H9 (cell line): Measurements from ENCODE around the gene TCF7L1. TPM values are rescaled to one million over a fixed set of nuclear protein-coding genes. Genes with fewer than 3 reads are reported as not detected.
A peak's percentile ranks its signal among the peaks of the same experiment; 100 is the strongest.

Source experiments
- DNase-seq: peaks from one replicate; pipeline ENCODE4 v3.0.0-alpha.2; 2017
- H2AFZ ChIP-seq: one replicate; pipeline ENCODE4 v1.6.1; 2013; ENCODE audit warnings: mild to moderate bottlenecking, low read length, control low read depth, moderate library complexity
- H2AK5ac ChIP-seq: 2 replicates; pipeline ENCODE4 v1.6.1; 2013; ENCODE audit warnings: low read length, control low read depth, mixed read lengths; ENCODE audit not compliant: insufficient read length
- H2BK120ac ChIP-seq: one replicate; pipeline ENCODE4 v1.6.1; 2013; ENCODE audit warnings: low read depth, mild to moderate bottlenecking, low read length, control low read depth, inconsistent platforms; ENCODE audit not compliant: poor library complexity, severe bottlenecking
- H2BK12ac ChIP-seq: 2 replicates; pipeline ENCODE4 v1.6.1; 2013; ENCODE audit warnings: low read length, control low read depth, mixed read lengths, low read depth; ENCODE audit not compliant: insufficient read length
- H2BK15ac ChIP-seq: 2 replicates; pipeline ENCODE4 v1.6.1; 2013; ENCODE audit warnings: low read depth, low read length, control low read depth
- H2BK20ac ChIP-seq: one replicate; pipeline ENCODE4 v1.6.1; 2013; ENCODE audit warnings: low read depth, mild to moderate bottlenecking, low read length, control low read depth, inconsistent platforms; ENCODE audit not compliant: poor library complexity, severe bottlenecking
- H2BK5ac ChIP-seq: 2 replicates; pipeline ENCODE4 v1.6.1; 2013; ENCODE audit warnings: low read length, control low read depth, mixed read lengths; ENCODE audit not compliant: insufficient read length
- H3K14ac ChIP-seq: 2 replicates; pipeline ENCODE4 v1.6.1; 2013; ENCODE audit warnings: low read length, control low read depth; ENCODE audit not compliant: insufficient read depth
- H3K18ac ChIP-seq: 2 replicates; pipeline ENCODE4 v1.6.1; 2013; ENCODE audit warnings: low read depth, mild to moderate bottlenecking, mixed read lengths, low read length, control low read depth; ENCODE audit not compliant: insufficient read length
- H3K23ac ChIP-seq: 2 replicates; pipeline ENCODE4 v1.6.1; 2013; ENCODE audit warnings: low read length, control low read depth, mixed read lengths, low read depth; ENCODE audit not compliant: insufficient read length
- H3K23me2 ChIP-seq: 2 replicates; pipeline ENCODE4 v1.6.1; 2013; ENCODE audit warnings: low read depth, mild to moderate bottlenecking, mixed read lengths, low read length, control low read depth; ENCODE audit not compliant: insufficient read length, poor library complexity, severe bottlenecking
- H3K27ac ChIP-seq: 2 replicates; pipeline ENCODE4 v1.5.1; 2013; ENCODE audit warnings: low read length, control low read depth, mixed read lengths, low read depth; ENCODE audit not compliant: insufficient read length
- H3K27me3 ChIP-seq: 2 replicates; pipeline ENCODE4 v1.6.1; 2013; ENCODE audit warnings: low read length, control low read depth, inconsistent platforms; ENCODE audit not compliant: insufficient read depth
- H3K4ac ChIP-seq: 2 replicates; pipeline ENCODE4 v1.6.1; 2013; ENCODE audit warnings: low read depth, mild to moderate bottlenecking, control low read depth, inconsistent platforms, low read length, moderate library complexity
- H3K4me1 ChIP-seq: 2 replicates; pipeline ENCODE4 v1.6.1; 2013; ENCODE audit warnings: low read length, control low read depth, inconsistent platforms; ENCODE audit not compliant: insufficient read depth
- H3K4me2 ChIP-seq: 2 replicates; pipeline ENCODE4 v1.6.1; 2013; ENCODE audit warnings: low read length, control low read depth, mixed read lengths; ENCODE audit not compliant: insufficient read length, insufficient read depth
- H3K56ac ChIP-seq: 2 replicates; pipeline ENCODE4 v1.6.1; 2013; ENCODE audit warnings: low read depth, mild to moderate bottlenecking, mixed read lengths, low read length, control low read depth; ENCODE audit not compliant: insufficient read length
- H3K79me1 ChIP-seq: 2 replicates; pipeline ENCODE4 v1.6.1; 2013; ENCODE audit warnings: low read depth, mild to moderate bottlenecking, moderate library complexity, low read length, control low read depth, inconsistent platforms; ENCODE audit not compliant: insufficient read depth, poor library complexity, severe bottlenecking
- H3K79me2 ChIP-seq: 2 replicates; pipeline ENCODE4 v1.6.1; 2013; ENCODE audit warnings: low read length, control low read depth, inconsistent platforms; ENCODE audit not compliant: insufficient read depth
- H3K9ac ChIP-seq: 2 replicates; pipeline ENCODE4 v1.6.1; 2013; ENCODE audit warnings: low read length, control low read depth, mixed read lengths; ENCODE audit not compliant: insufficient read length; ENCODE audit errors: extremely low read depth
- H3K9me3 ChIP-seq: one replicate; pipeline ENCODE4 v1.6.1; 2013; ENCODE audit warnings: low read depth, low read length, inconsistent platforms; ENCODE audit not compliant: control insufficient read depth
- H3T11ph ChIP-seq: one replicate; pipeline ENCODE4 v1.6.1; 2013; ENCODE audit warnings: mild to moderate bottlenecking, low read length, control low read depth, inconsistent platforms
- H4K20me1 ChIP-seq: one replicate; pipeline ENCODE4 v1.6.1; 2013; ENCODE audit not compliant: control insufficient read depth, insufficient read length, insufficient read depth
- H4K5ac ChIP-seq: 2 replicates; pipeline ENCODE4 v1.6.1; 2013; ENCODE audit warnings: low read depth, mild to moderate bottlenecking, mixed read lengths, low read length, control low read depth; ENCODE audit not compliant: insufficient read length
- H4K8ac ChIP-seq: replicated peaks from 2 replicates; pipeline ENCODE4 v1.6.1; 2013; ENCODE audit warnings: low read length, control low read depth, mixed read lengths, low read depth; ENCODE audit not compliant: insufficient read length
- H4K91ac ChIP-seq: 2 replicates; pipeline ENCODE4 v1.6.1; 2013; ENCODE audit warnings: low read depth, mild to moderate bottlenecking, moderate library complexity, mixed read lengths, low read length, control low read depth; ENCODE audit not compliant: insufficient read length
- H3K27ac Mint-ChIP-seq, 3 experiments: 2 replicates in 2 of 3; 3 replicates in 1 of 3; pipeline ENCODE4 v1.8.0; 2020 to 2021; ENCODE audit warnings: mixed read lengths in 3 of 3, mild to moderate bottlenecking in 1 of 3, moderate library complexity in 1 of 3
- H3K27me3 Mint-ChIP-seq: 2 replicates; pipeline ENCODE4 v1.8.0; 2021; ENCODE audit warnings: low read depth, mild to moderate bottlenecking, moderate library complexity, mixed read lengths
- H3K36me3 Mint-ChIP-seq, 3 experiments: 2 replicates in 2 of 3; 3 replicates in 1 of 3; pipeline ENCODE4 v1.8.0; 2020 to 2021; ENCODE audit warnings: low read depth in 3 of 3, mixed read lengths in 3 of 3; ENCODE audit not compliant: insufficient read depth in 1 of 3
- H3K4me1 Mint-ChIP-seq, 2 experiments: 2 replicates each; pipeline ENCODE4 v1.8.0; 2020; ENCODE audit warnings: mixed read lengths in 2 of 2
- H3K4me3 Mint-ChIP-seq, 2 experiments: 2 replicates in 1 of 2; 3 replicates in 1 of 2; pipeline ENCODE4 v1.8.0; 2020 to 2021; ENCODE audit warnings: mild to moderate bottlenecking in 2 of 2, mixed read lengths in 2 of 2, moderate library complexity in 1 of 2
- H3K9me3 Mint-ChIP-seq, 2 experiments: 2 replicates in 1 of 2; 3 replicates in 1 of 2; pipeline ENCODE4 v1.8.0; 2020; ENCODE audit warnings: mild to moderate bottlenecking in 2 of 2, mixed read lengths in 2 of 2, moderate library complexity in 1 of 2
- WGBS: extraction: QIAGEN DNeasy Blood & Tissue Kit; methylation state at CpG from one replicate; pipeline ENCODE4 v1.1.7; 2013; ENCODE audit warnings: missing lambda C conversion rate, low lambda C conversion rate, mixed read lengths; ENCODE audit not compliant: insufficient read length; ENCODE audit errors: extremely low coverage; 5-methylcytosine and 5-hydroxymethylcytosine counted together
- total RNA-seq: library from RNA; stranded (reverse); gene quantifications from 2 replicates; pipeline ENCODE4 v1.2.1, GENCODE V29; 2021
- TF ChIP-seq, protein P1 (sequence below): fragments of 200-600 bp; sonication (generic); conservative IDR thresholded peaks from 3 replicates; pipeline ENCODE4 v1.8.0; 2021; ENCODE audit warnings: antibody characterized with exemption, mild to moderate bottlenecking

The TCF7L1 gene
- total RNA-seq, 1 experiment from 2014 or later = 112 TPM

GRCh38 chr2:85273738-85274731 lies 140.8 kb downstream of the TCF7L1 start:
- Histone ChIP-seq H3K4me1 (peaks cover 4% of the 10 kb centered on the region; the same call in 1 of the 2 replicates), H3K4ac (no peak overlapping the region), H3K9ac (no peak overlapping the region), H3K56ac (no peak overlapping the region), H4K8ac (no peak overlapping the region), H2BK120ac (no peak overlapping the region), H4K5ac (no peak overlapping the region), H2BK15ac (no peak overlapping the region), H3K27ac (no peak overlapping the region), H3K79me1 (peaks cover 9% of the 10 kb centered on the region), H3T11ph (no peak overlapping the region), H3K23ac (no peak overlapping the region), H2AFZ (no peak overlapping the region), H3K18ac (no peak overlapping the region), H3K4me2 (no peak overlapping the region), H3K23me2 (no peaks in the 10 kb centered on the region), H2BK20ac (no peak overlapping the region), H3K27me3 (no peaks in the 10 kb centered on the region), H2BK12ac (no peak overlapping the region), H3K79me2 (no peaks in the 10 kb centered on the region; the same call in 1 of the 2 replicates), H4K91ac (no peak overlapping the region), H4K20me1 (no peaks in the 10 kb centered on the region), H2BK5ac (no peak overlapping the region), H2AK5ac (no peak overlapping the region), H3K14ac (no peak overlapping the region; the same call in 1 of the 2 replicates), H3K9me3 (no peaks in the 10 kb centered on the region)
- TF ChIP-seq, protein P1, sequence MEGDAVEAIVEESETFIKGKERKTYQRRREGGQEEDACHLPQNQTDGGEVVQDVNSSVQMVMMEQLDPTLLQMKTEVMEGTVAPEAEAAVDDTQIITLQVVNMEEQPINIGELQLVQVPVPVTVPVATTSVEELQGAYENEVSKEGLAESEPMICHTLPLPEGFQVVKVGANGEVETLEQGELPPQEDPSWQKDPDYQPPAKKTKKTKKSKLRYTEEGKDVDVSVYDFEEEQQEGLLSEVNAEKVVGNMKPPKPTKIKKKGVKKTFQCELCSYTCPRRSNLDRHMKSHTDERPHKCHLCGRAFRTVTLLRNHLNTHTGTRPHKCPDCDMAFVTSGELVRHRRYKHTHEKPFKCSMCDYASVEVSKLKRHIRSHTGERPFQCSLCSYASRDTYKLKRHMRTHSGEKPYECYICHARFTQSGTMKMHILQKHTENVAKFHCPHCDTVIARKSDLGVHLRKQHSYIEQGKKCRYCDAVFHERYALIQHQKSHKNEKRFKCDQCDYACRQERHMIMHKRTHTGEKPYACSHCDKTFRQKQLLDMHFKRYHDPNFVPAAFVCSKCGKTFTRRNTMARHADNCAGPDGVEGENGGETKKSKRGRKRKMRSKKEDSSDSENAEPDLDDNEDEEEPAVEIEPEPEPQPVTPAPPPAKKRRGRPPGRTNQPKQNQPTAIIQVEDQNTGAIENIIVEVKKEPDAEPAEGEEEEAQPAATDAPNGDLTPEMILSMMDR = no peak
- no CpG with 5 or more reads among the region's 21 CpGs for WGBS
- Mint-ChIP-seq H3K9me3 (no peaks in the 10 kb centered on the region), H3K27ac (peak overlapping the region; percentile 75 to 90 (median 79); a peak in 6 of 7 replicates), H3K4me1 (peaks cover 65 to 69% of the 10 kb centered on the region in 2 experiments), H3K36me3 (peaks cover 5 to 23% (median 11%) of the 10 kb centered on the region in 3 experiments), H3K27me3 (no peaks in the 10 kb centered on the region; the same call in 1 of the 2 replicates), H3K4me3 (no peak overlapping the region)
- no peak for DNase-seq
